Breast epithelium (tissue), 3 donors: ENCODE measurements around the gene MYL12A.

Experiments
- CTCF ChIP-seq, 3 donors: fragments of 450-650 bp; IDR thresholded peaks; one replicate each; pipeline ENCODE4 v1.5.1; 2016 to 2017; ENCODE audit warnings: antibody characterized with exemption in 3 of 3, mild to moderate bottlenecking in 3 of 3, moderate library complexity in 3 of 3
- POLR2A ChIP-seq: fragments of 450-650 bp; IDR thresholded peaks from one replicate; pipeline ENCODE4 v1.6.1; 2016; ENCODE audit warnings: antibody characterized with exemption, mild to moderate bottlenecking, moderate library complexity
- POLR2AphosphoS5 ChIP-seq, 3 donors: sonication (generic); formaldehyde crosslinking; IDR thresholded peaks; one replicate each; pipeline ENCODE4 v1.6.1; 2017; ENCODE audit warnings: antibody characterized with exemption in 3 of 3

GRCh38 chr18:3248062-3248657 lies 559 bp downstream of the MYL12A start:
- TF ChIP-seq POLR2A, result no peak
- no peak for TF ChIP-seq CTCF (IDR thresholded peaks at IDR 0.05)
- no peak for TF ChIP-seq POLR2AphosphoS5 (IDR thresholded peaks at IDR 0.05)
